Measurements from ENCODE around the gene ADAM10.
"Not testable (repeated sequence)": the region's sequence is repeated elsewhere in the genome, so short reads cannot be mapped to it uniquely, and the experiment has no call there.

Gene ADAM10

GRCh38 chr15:58770519-58770856 lies 21.0 kb upstream of the ADAM10 start:
- Mint-ChIP-seq H3K27me3 (no peaks in the 10 kb centered on the region), H3K9me3 (no peaks in the 10 kb centered on the region), H3K36me3 (ENCODE audit: low read depth) (peaks cover 12% of the 10 kb centered on the region), H3K27ac (peak overlapping the region; percentile 96), H3K4me3 (peak overlapping the region; percentile 96), H3K4me1 (ENCODE audit: low read depth) (peaks cover 23% of the 10 kb centered on the region)
- intact Hi-C loops (cut with micrococcal nuclease): loop anchor here (1.0 to 2.0 kb wide), 2 partner anchors 20 to 162 kb away; partner anchors contain the start of gene SLTM

- H3K27ac Mint-ChIP-seq; H3K4me3 Mint-ChIP-seq; intact Hi-C loops (cut with micrococcal nuclease); H3K27me3 Mint-ChIP-seq; H3K9me3 Mint-ChIP-seq: not testable (repeated sequence)
- H3K4me1 Mint-ChIP-seq (ENCODE audit: low read depth): peaks cover 23% of the 10 kb centered on the region
- H3K36me3 Mint-ChIP-seq (ENCODE audit: low read depth): peaks cover 12% of the 10 kb centered on the region
These were observed 19.1 kb upstream of the ADAM10 start for GRCh38 chr15:58768601-58769004.

DNA sequence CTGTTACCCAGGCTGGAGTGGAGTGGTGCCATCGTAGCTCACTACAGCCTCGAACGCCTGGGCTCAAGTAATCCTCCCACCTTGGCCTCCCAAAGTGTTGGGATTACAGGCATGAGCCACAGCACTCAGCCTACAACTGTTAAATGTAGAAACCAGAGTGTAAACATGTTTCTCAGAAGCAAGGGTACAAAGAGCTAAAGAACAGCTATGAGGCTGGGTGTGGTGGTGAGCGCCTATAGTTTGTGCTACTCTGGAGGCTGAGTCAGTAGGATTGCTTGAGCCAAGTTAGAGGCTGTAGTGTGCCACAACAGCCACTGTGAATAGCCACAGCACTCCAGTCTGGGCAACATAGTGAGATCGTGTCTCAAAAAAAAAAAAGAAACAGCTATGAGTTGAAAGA lies 16.8 kb upstream of the ADAM10 start:
- H3K36me3 Mint-ChIP-seq (ENCODE audit: low read depth): peaks cover 4% of the 10 kb centered on the region
- intact Hi-C loops (cut with micrococcal nuclease): no loop called here
- H3K9me3 Mint-ChIP-seq: peaks cover 9% of the 10 kb centered on the region

GRCh38 chr15:58764468-58764867 lies 15.0 kb upstream of the ADAM10 start:
- intact Hi-C loops (cut with micrococcal nuclease): loop anchor here (5.0 kb wide), 1 partner anchor 537 kb away; no protein-coding TSS in a partner anchor
- Mint-ChIP-seq H3K36me3 (ENCODE audit: low read depth) (no peaks in the 10 kb centered on the region), H3K27ac (no peak overlapping the region), H3K9me3 (peaks cover 9% of the 10 kb centered on the region), H3K4me3 (no peak overlapping the region), H3K4me1 (ENCODE audit: low read depth) (peaks cover 12% of the 10 kb centered on the region), H3K27me3 (no peaks in the 10 kb centered on the region)

More for the DNA sequence above, 16.8 kb upstream of the ADAM10 start:
- Mint-ChIP-seq H3K4me1 (ENCODE audit: low read depth) (peaks cover 8% of the 10 kb centered on the region), H3K4me3 (no peak overlapping the region), H3K27ac (no peak overlapping the region), H3K27me3 (no peaks in the 10 kb centered on the region)

DNA sequence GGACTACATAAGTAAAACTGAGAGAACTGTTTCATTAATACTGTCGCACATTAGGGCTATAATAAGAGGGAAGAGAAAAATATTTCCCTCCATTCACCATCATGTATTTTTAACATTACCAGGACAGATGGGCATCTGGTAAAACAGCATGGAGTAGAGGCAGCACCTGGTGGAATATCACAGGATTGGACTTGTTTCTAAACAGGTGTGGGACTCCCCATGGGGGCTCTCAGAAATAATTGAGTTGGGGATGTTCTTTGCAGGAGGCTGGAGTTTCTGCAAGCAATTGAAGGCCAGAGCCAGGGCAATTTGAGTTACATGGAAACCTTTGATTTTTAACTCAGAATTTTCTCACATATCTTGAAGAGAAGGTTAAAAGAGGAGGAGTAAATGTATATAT lies 13.2 kb upstream of the ADAM10 start:
- Mint-ChIP-seq H3K27ac (no peak overlapping the region), H3K27me3 (no peaks in the 10 kb centered on the region), H3K4me1 (ENCODE audit: low read depth) (peaks cover 4% of the 10 kb centered on the region), H3K9me3 (peaks cover 9% of the 10 kb centered on the region), H3K4me3 (no peak overlapping the region), H3K36me3 (ENCODE audit: low read depth) (no peaks in the 10 kb centered on the region)
- intact Hi-C loops (cut with micrococcal nuclease): loop anchor here (5.0 kb wide), 1 partner anchor 535 kb away; no protein-coding TSS in a partner anchor

GRCh38 chr15:58762285-58762684 lies 12.8 kb upstream of the ADAM10 start:
- Mint-ChIP-seq H3K27ac (no peak overlapping the region), H3K36me3 (ENCODE audit: low read depth) (no peaks in the 10 kb centered on the region), H3K4me3 (no peak overlapping the region), H3K27me3 (no peaks in the 10 kb centered on the region), H3K9me3 (peaks cover 9% of the 10 kb centered on the region), H3K4me1 (ENCODE audit: low read depth) (peaks cover 4% of the 10 kb centered on the region)
- intact Hi-C loops (cut with micrococcal nuclease): loop anchor here (5.0 kb wide), 1 partner anchor 535 kb away; no protein-coding TSS in a partner anchor

DNA sequence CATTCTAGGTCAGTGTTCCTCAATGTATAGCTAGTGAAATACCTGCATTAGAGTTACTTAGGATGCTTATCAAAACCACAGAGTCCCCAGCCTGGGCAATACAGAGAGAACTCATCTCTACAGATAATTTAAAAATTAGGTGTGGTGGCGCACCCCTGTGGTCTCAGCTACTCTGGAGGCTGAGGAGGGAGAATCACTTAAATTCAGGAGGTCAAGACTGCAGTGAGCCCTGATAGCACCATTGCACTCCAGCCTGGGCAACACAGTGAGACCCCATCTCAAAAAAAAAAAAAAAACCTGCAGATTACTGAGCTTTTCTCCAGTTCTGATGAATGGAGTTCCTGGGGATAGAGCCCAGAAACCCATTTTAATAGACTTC lies 11.5 kb upstream of the ADAM10 start:
- intact Hi-C loops (cut with micrococcal nuclease): loop anchor here (5.0 kb wide), 1 partner anchor 534 kb away; no protein-coding TSS in a partner anchor
- Mint-ChIP-seq H3K9me3 (peaks cover 9% of the 10 kb centered on the region), H3K27ac (no peak overlapping the region), H3K4me1 (ENCODE audit: low read depth) (peaks cover 4% of the 10 kb centered on the region), H3K36me3 (ENCODE audit: low read depth) (no peaks in the 10 kb centered on the region), H3K27me3 (no peaks in the 10 kb centered on the region), H3K4me3 (no peak overlapping the region)

DNA sequence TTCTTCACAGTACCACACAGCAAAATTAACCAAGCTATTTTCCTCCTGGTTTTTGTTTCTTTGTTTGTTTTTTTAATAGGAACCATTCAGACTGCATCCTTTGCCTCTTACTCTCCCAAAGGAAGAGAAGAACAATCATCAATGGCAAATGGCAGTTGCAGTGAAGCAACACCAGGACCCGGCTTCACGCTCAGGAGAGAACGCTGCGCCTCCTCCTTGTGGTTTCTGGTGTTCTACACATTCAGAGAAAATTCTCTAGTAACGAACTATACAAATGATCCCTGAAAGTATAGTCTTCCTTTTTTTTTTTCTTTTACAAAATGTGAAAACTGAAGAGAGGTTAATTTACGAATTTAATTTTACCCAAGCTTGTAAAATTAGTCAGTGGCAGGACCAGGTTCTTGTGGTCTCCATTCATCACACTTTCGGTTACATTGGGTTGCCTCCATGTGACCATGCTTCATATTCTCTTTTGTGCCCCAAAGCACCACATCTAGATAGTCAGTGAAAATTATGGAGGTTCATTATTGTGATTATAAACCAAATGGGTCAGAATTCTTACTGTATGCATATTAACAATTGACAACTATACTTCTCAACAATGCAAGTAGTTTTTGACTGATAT lies 11.0 kb upstream of the ADAM10 start:
- peaks cover 9% of the 10 kb centered on the region for H3K9me3 Mint-ChIP-seq
- H3K36me3 Mint-ChIP-seq (ENCODE audit: low read depth): no peaks in the 10 kb centered on the region
- H3K27me3 Mint-ChIP-seq: no peaks in the 10 kb centered on the region
- intact Hi-C loops (cut with micrococcal nuclease): loop anchor here (5.0 kb wide), 1 partner anchor 533 kb away; no protein-coding TSS in a partner anchor
- no peak overlapping the region for H3K4me3 Mint-ChIP-seq
- no peak overlapping the region for H3K27ac Mint-ChIP-seq
- peaks cover 4% of the 10 kb centered on the region for H3K4me1 Mint-ChIP-seq (ENCODE audit: low read depth)

GRCh38 chr15:58758141-58758540 lies 8.6 kb upstream of the ADAM10 start:
- Mint-ChIP-seq H3K4me3 (no peak overlapping the region), H3K9me3 (no peaks in the 10 kb centered on the region), H3K36me3 (ENCODE audit: low read depth) (no peaks in the 10 kb centered on the region), H3K27me3 (no peaks in the 10 kb centered on the region), H3K27ac (no peak overlapping the region), H3K4me1 (ENCODE audit: low read depth) (peaks cover 4% of the 10 kb centered on the region)
- intact Hi-C loops (cut with micrococcal nuclease): loop anchor here (2.0 kb wide), 1 partner anchor 487 kb away; no protein-coding TSS in a partner anchor

- no peaks in the 10 kb centered on the region for H3K27me3 Mint-ChIP-seq
- peaks cover 4% of the 10 kb centered on the region for H3K4me1 Mint-ChIP-seq (ENCODE audit: low read depth)
- no peak overlapping the region for H3K27ac Mint-ChIP-seq
- intact Hi-C loops (cut with micrococcal nuclease): no loop called here
- no peaks in the 10 kb centered on the region for H3K9me3 Mint-ChIP-seq
- H3K4me3 Mint-ChIP-seq: no peak overlapping the region
- no peaks in the 10 kb centered on the region for H3K36me3 Mint-ChIP-seq (ENCODE audit: low read depth)
These were observed 6.4 kb upstream of the ADAM10 start for GRCh38 chr15:58755956-58756355.

DNA sequence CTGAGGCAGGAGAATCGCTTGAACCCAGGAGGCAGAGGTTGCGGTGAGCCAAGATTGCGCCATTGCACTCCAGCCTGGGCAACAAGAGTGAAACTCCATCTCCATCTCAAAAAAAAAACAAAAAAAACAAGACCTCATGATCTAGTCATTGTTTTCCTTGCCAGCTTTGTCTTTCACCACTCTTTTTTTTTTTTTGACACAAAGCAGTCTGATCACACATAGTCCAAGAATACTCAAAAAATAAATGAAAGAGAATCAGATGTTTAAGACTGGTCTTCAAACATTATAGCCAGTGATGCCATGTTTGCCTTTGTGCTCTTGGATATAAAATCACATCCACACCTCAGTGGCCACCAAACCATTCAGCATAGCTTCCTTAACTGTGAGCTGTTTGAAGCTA lies 5.8 kb upstream of the ADAM10 start:
- Mint-ChIP-seq H3K27me3 (no peaks in the 10 kb centered on the region), H3K4me1 (ENCODE audit: low read depth) (peaks cover 6% of the 10 kb centered on the region), H3K4me3 (no peak overlapping the region), H3K27ac (no peak overlapping the region), H3K36me3 (ENCODE audit: low read depth) (no peaks in the 10 kb centered on the region), H3K9me3 (no peaks in the 10 kb centered on the region)
- intact Hi-C loops (cut with micrococcal nuclease): no loop called here

DNA sequence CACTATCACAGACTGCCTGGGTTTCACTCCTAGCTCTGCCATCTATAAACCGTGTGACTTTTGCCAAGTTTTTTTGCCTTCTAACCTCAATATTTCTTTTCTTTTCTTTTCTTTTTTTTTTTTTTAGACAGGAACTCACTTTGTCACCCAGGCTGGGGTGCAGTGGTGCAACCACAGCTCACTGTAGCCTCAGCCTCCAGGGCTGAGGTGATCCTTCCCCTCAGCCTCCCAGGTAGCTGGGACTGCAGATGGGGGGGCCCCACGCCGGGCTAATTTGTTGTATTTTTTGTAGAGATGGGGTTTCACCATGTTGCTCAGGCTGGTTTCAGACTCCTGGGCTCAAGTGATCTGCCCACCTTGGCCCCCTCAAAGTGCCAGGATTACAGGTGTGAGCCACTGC lies 3.2 kb upstream of the ADAM10 start:
- Mint-ChIP-seq H3K27ac (no peak overlapping the region), H3K27me3 (no peaks in the 10 kb centered on the region), H3K36me3 (ENCODE audit: low read depth) (peaks cover 22% of the 10 kb centered on the region), H3K9me3 (no peaks in the 10 kb centered on the region), H3K4me1 (ENCODE audit: low read depth) (peaks cover 12% of the 10 kb centered on the region), H3K4me3 (no peak overlapping the region)
- intact Hi-C loops (cut with micrococcal nuclease): no loop called here

- no peaks in the 10 kb centered on the region for H3K9me3 Mint-ChIP-seq
These were observed 515 bp downstream of the ADAM10 start for GRCh38 chr15:58748852-58749531.

DNA sequence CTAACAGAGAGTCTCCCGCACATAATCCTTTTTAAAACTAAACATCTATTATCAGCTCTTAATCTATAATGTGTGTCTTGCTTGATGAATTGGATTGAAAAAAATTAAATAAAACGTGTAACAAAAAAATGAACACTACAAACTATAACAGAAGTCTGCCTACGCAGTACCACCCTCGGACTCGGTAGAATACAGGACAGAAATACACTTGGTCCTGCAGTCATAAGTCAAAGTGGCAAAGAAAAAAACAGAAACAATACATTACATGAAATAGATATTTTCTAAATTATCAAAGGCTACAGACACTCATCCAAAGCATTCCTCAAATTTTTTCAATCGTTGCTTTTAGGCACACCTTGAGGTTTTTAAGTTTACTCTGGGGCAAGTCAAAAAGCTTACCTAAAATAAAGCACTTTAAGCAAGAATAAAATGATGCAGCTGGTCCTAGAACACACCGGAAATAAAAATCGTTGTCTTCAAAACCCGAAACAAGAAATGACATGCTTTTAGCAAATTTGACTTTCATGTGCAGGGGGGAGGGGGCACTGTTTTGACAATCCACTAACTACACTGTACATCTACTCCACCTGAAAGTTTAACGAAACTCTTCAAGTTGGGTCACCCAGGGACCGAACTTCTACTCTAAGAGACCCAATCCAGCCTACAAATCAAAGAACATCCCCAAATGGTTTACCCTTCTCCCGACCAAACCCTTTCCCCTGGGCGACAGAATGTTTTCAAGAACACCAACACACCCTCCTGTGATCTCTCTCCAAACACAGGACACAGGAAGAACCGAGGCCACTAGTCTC lies 1.3 kb downstream of the ADAM10 start:
- Mint-ChIP-seq H3K27me3 (no peaks in the 10 kb centered on the region), H3K27ac (peak overlapping the region; percentile 93), H3K4me1 (ENCODE audit: low read depth) (peaks cover 26% of the 10 kb centered on the region), H3K36me3 (ENCODE audit: low read depth) (peaks cover 22% of the 10 kb centered on the region), H3K4me3 (peak overlapping the region; percentile 100), H3K9me3 (no peaks in the 10 kb centered on the region)
- intact Hi-C loops (cut with micrococcal nuclease): no loop called here

More at GRCh38 chr15:58748852-58749531, 515 bp downstream of the ADAM10 start:
- Mint-ChIP-seq H3K36me3 (ENCODE audit: low read depth) (peaks cover 22% of the 10 kb centered on the region), H3K27ac (peak overlapping the region; percentile 93), H3K4me3 (peak overlapping the region; percentile 100), H3K27me3 (no peaks in the 10 kb centered on the region), H3K4me1 (ENCODE audit: low read depth) (peaks cover 24% of the 10 kb centered on the region)
- intact Hi-C loops (cut with micrococcal nuclease): no loop called here

All from dendritic cell treated with granulocyte-macrophage colony-stimulating factor and Interleukin-4, amounts not matched to agents 40 ng/mL and 50 ng/mL, for 4 days (primary cell).